K562 treated with DMSO at 1 percent for 24 hours (cell line): Measurements from ENCODE around the gene PKP4. TPM values are rescaled to one million over a fixed set of nuclear protein-coding genes. Genes with fewer than 3 reads are reported as not detected.

ENCODE experiments used
- total RNA-seq: library from RNA; unstranded; fragments of 300-600 nt; gene quantifications from 2 replicates; pipeline ENCODE4 v1.2.3, GENCODE V29; 2022; ENCODE audit warnings: low read depth; ENCODE audit not compliant: insufficient read depth

The PKP4 gene
- 45.3 and 46.7 TPM in 2 replicates for total RNA-seq

GRCh38 chr2:158456309-158457066 lies at the start of gene PKP4, which contains the start of gene CCDC148:
PKP4 (plus strand) TSS chr2:158456952; CDS start chr2:158533185, 76,233 bp downstream.
CCDC148 (minus strand) TSS chr2:158456753; CDS start chr2:158456439, 314 bp downstream.

Other genes starting within 250 kb of the PKP4 start
- 0.22 and 0.82 TPM in 2 replicates for gene CCDC148, start 199 bp upstream of the PKP4 start, total RNA-seq